ENCODE results near the gene SART3. TPM values are rescaled to one million over a fixed set of nuclear protein-coding genes. Genes with fewer than 3 reads are reported as not detected.

Gene SART3
- total and polyA plus RNA-seq, 2 of the 8 experiments (the other 6 are each of a cell fraction or from before 2014, with no cell fraction given): 16.0 to 103 TPM

GRCh38 chr12:108609537-108610335 is 48.8 kb upstream of the SART3 start (continued):
- no peak for TF ChIP-seq CHD7 (IDR thresholded peaks at IDR 0.05; ENCODE audit: insufficient replicate concordance, low read length)
- TF ChIP-seq ATF2 (IDR thresholded peaks at IDR 0.05; ENCODE audit: low read length): no peak
- no peak for TF ChIP-seq TBP (IDR thresholded peaks at IDR 0.05; ENCODE audit: low read depth, low read length)

Data from H1 (cell line).